Measurements from ENCODE around the gene NKX6-2.

- TF ChIP-seq EZH2 (IDR thresholded peaks at IDR 0.05; ENCODE audit: insufficient read depth, poor library complexity, severe bottlenecking): no peak
- no peak for TF ChIP-seq EZH2phosphoT487 (IDR thresholded peaks at IDR 0.05; ENCODE audit: insufficient read depth, low read depth)
Measured at GRCh38 chr10:132820056-132820455, 34.1 kb upstream of the NKX6-2 start.

Data from GM23248 (cell line).